HG03457 (cell line): Measurements from ENCODE around the gene PPP1R9A.

ENCODE experiments used
- ATAC-seq: cut with Tn5 transposase; IDR thresholded peaks from one replicate; pipeline ENCODE4 v1.9.1; 2021; ENCODE audit warnings: moderate number of reproducible peaks; ENCODE audit not compliant: unreplicated experiment

Gene PPP1R9A

GRCh38 chr7:95311389-95311788, 404.0 kb downstream of the PPP1R9A start:
- no peak for ATAC-seq

GRCh38 chr7:95312561-95312960, 405.2 kb downstream of the PPP1R9A start:
- ATAC-seq, result no peak

- ATAC-seq, result no peak
Observed at GRCh38 chr7:95316588-95316987, 409.2 kb downstream of the PPP1R9A start.

- no peak for ATAC-seq
Observed at GRCh38 chr7:95317546-95317945, 410.2 kb downstream of the PPP1R9A start.

GRCh38 chr7:95317966-95318365, 410.6 kb downstream of the PPP1R9A start:
- no peak for ATAC-seq

- ATAC-seq, result no peak
Observed at GRCh38 chr7:95318501-95319100, 411.2 kb downstream of the PPP1R9A start.

GRCh38 chr7:95319570-95319969, 412.2 kb downstream of the PPP1R9A start:
- no peak for ATAC-seq

- no peak for ATAC-seq
Observed at GRCh38 chr7:95320651-95321050, 413.3 kb downstream of the PPP1R9A start.

GRCh38 chr7:95321720-95322119, 414.3 kb downstream of the PPP1R9A start:
- no peak for ATAC-seq

- no peak for ATAC-seq
Observed at GRCh38 chr7:95322396-95322795, 415.0 kb downstream of the PPP1R9A start.

- ATAC-seq, result no peak
Observed at GRCh38 chr7:95322854-95323253, 415.5 kb downstream of the PPP1R9A start.

GRCh38 chr7:95323410-95324129, 416.2 kb downstream of the PPP1R9A start:
- no peak for ATAC-seq

GRCh38 chr7:95324431-95324830, 417.0 kb downstream of the PPP1R9A start, which contains the start of gene PON1:
Gene PON1 (minus strand): TSS chr7:95324532. CDS start chr7:95324475, 57 bp downstream.
- no peak for ATAC-seq

- ATAC-seq, result no peak
Observed at GRCh38 chr7:95327356-95327755, 420.0 kb downstream of the PPP1R9A start.

GRCh38 chr7:95330204-95330960, 423.0 kb downstream of the PPP1R9A start:
- peak; percentile 93 for ATAC-seq

- peak; percentile 19 for ATAC-seq
Observed at GRCh38 chr7:95330961-95331337, 423.6 kb downstream of the PPP1R9A start.

- no peak for ATAC-seq
Observed at GRCh38 chr7:95334447-95334846, 427.1 kb downstream of the PPP1R9A start.

- ATAC-seq, result no peak
Observed at GRCh38 chr7:95335093-95335492, 427.7 kb downstream of the PPP1R9A start.

- ATAC-seq, result no peak
Observed at GRCh38 chr7:95338832-95339231, 431.4 kb downstream of the PPP1R9A start.

GRCh38 chr7:95340491-95340890, 433.1 kb downstream of the PPP1R9A start:
- no peak for ATAC-seq

- no peak for ATAC-seq
Observed at GRCh38 chr7:95342029-95342428, 434.6 kb downstream of the PPP1R9A start.
